Breast epithelium (tissue), 4 donors: ENCODE data around the gene SPATS2. TPM values are rescaled to one million over a fixed set of nuclear protein-coding genes. Genes with fewer than 3 reads are reported as not detected.
A peak's percentile ranks its signal among the peaks of the same experiment; 100 is the strongest.

Experiments used
- DNase-seq, 2 donors: peaks; one replicate each; pipeline ENCODE4 v3.0.0-alpha.2; 2019; ENCODE audit warnings: low spot score in 2 of 2
- H3K27ac ChIP-seq, 2 donors: fragments of 200-600 bp; sonication (generic) in 1 of 2; one replicate each; pipeline ENCODE4 v1.5.1; 2016 to 2019; ENCODE audit warnings: mild to moderate bottlenecking in 1 of 2
- H3K27me3 ChIP-seq, 2 donors: fragments of 200-600 bp; sonication (generic) in 1 of 2; one replicate each; pipeline versions ENCODE4 v1.5.1 to v1.6.0; 2017 to 2019; ENCODE audit warnings: control low read depth in 1 of 2, mild to moderate bottlenecking in 1 of 2
- H3K36me3 ChIP-seq: fragments of 200-600 bp; one replicate; pipeline ENCODE4 v1.5.1; 2019
- H3K4me1 ChIP-seq, 2 donors: fragments of 200-600 bp; sonication (generic); one replicate each; pipeline ENCODE4 v1.5.1; 2016 to 2019; ENCODE audit warnings: control low read depth in 1 of 2
- H3K4me3 ChIP-seq, 3 donors: fragments of 200-600 bp; sonication (generic); 1 replicate in 2 of 3; 2 replicates in 1 of 3; pipeline ENCODE4 v1.5.1; 2016 to 2019; ENCODE audit warnings: mild to moderate bottlenecking in 3 of 3, moderate library complexity in 2 of 3
- H3K9me3 ChIP-seq, 2 donors: fragments of 200-600 bp; sonication (generic) in 1 of 2; one replicate each; pipeline ENCODE4 v1.5.1; 2016 to 2019; ENCODE audit warnings: control low read depth in 1 of 2
- CTCF ChIP-seq, 3 donors: fragments of 450-650 bp; IDR thresholded peaks; one replicate each; pipeline ENCODE4 v1.5.1; 2016 to 2017; ENCODE audit warnings: antibody characterized with exemption in 3 of 3, mild to moderate bottlenecking in 3 of 3, moderate library complexity in 3 of 3
- POLR2A ChIP-seq: fragments of 450-650 bp; IDR thresholded peaks from one replicate; pipeline ENCODE4 v1.6.1; 2016; ENCODE audit warnings: antibody characterized with exemption, mild to moderate bottlenecking, moderate library complexity
- POLR2AphosphoS5 ChIP-seq, 3 donors: sonication (generic); formaldehyde crosslinking; IDR thresholded peaks; one replicate each; pipeline ENCODE4 v1.6.1; 2017; ENCODE audit warnings: antibody characterized with exemption in 3 of 3
- intact Hi-C: fragments of 100-400 bp; cut with DNase I; formaldehyde crosslinking; loops from one replicate; pipeline ENCODE4 v1.15.1; 2023; ENCODE audit warnings: low total_unique reads
- total RNA-seq, 3 donors: library from RNA; depleted of rRNA; stranded (reverse); fragments of >200 nt; gene quantifications; one replicate each; pipeline ENCODE4 v1.1.0, GENCODE V29; 2016

Gene SPATS2
- total RNA-seq, 3 donors from 2014 or later, result 13.8 to 24.0 (median 22.0) TPM

- Histone ChIP-seq H3K4me3 (no peak overlapping the region), H3K9me3 (no peaks in the 10 kb centered on the region), H3K27me3 (peaks cover 0 to 9% of the 10 kb centered on the region in 2 donors), H3K36me3 (no peaks in the 10 kb centered on the region), H3K27ac (no peak overlapping the region), H3K4me1 (peaks cover 2 to 8% of the 10 kb centered on the region in 2 donors)
- no peak for DNase-seq
- TF ChIP-seq CTCF (IDR thresholded peaks at IDR 0.05) (no peak), POLR2A (no peak), POLR2AphosphoS5 (IDR thresholded peaks at IDR 0.05) (no peak)
- intact Hi-C loops, result no loop called here
Measured at GRCh38 chr12:49352351-49352750, 14.9 kb upstream of the SPATS2 start.

- intact Hi-C loops, result no loop called here
- Histone ChIP-seq H3K27me3 (no peaks in the 10 kb centered on the region), H3K4me3 (no peak overlapping the region), H3K36me3 (no peaks in the 10 kb centered on the region), H3K4me1 (no peaks in the 10 kb centered on the region), H3K9me3 (no peaks in the 10 kb centered on the region), H3K27ac (no peak overlapping the region)
- TF ChIP-seq CTCF (IDR thresholded peaks at IDR 0.05) (no peak), POLR2A (no peak), POLR2AphosphoS5 (IDR thresholded peaks at IDR 0.05) (no peak)
- DNase-seq, result no peak
Measured at GRCh38 chr12:49355913-49356312, 11.3 kb upstream of the SPATS2 start.

- no peaks in the 10 kb centered on the region for H3K27me3 ChIP-seq
- H3K9me3 ChIP-seq, result no peaks in the 10 kb centered on the region
- H3K36me3 ChIP-seq, result no peaks in the 10 kb centered on the region
- H3K4me3 ChIP-seq, result no peak overlapping the region
- H3K27ac ChIP-seq, result no peak overlapping the region
- no peak for DNase-seq
- intact Hi-C loops, result no loop called here
- no peaks in the 10 kb centered on the region for H3K4me1 ChIP-seq
- TF ChIP-seq POLR2A, result no peak
- TF ChIP-seq CTCF (IDR thresholded peaks at IDR 0.05), result peak; percentile 21 to 36 (median 27)
- TF ChIP-seq POLR2AphosphoS5 (IDR thresholded peaks at IDR 0.05), result no peak
Measured at GRCh38 chr12:49357103-49357678, 10.1 kb upstream of the SPATS2 start.

DNA sequence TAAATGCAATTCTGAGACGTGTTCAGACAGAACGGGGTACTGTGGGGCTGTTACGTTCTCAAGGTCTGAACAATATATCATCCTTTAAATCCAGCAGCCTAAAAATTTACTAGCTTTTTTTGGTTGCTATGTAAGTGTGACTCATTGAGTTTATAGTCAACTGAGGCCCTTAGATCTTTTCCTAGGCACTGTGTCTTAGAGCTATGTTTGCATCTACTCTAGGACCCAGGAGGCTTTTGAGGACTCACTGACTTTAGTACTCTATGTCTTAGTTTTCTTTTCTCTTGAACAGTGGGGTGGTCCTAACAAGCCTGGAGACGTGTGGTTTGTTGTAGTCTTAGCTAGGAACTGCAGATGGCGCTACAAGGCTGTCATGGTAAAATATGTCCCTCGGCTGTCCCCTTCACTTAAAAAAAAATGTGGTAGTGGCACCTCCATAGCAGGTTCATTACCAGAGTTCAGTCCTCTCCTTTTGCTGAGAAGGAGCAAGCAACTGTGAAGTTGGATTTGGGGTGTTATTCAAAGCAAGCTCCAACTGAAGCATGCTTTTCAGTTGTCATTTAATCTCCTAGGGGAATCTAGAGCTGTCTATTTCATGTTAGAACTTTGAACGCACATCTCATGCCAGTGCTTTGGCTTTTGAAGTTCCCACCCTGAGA is 8.7 kb upstream of the SPATS2 start:
- TF ChIP-seq POLR2A (no peak), CTCF (IDR thresholded peaks at IDR 0.05) (peak; percentile 13 to 73 (median 73))
- no peaks in the 10 kb centered on the region for H3K27me3 ChIP-seq
- intact Hi-C loops, result no loop called here
- H3K9me3 ChIP-seq, result no peaks in the 10 kb centered on the region
- no peak overlapping the region for H3K4me3 ChIP-seq
- H3K27ac ChIP-seq, result no peak overlapping the region
- H3K4me1 ChIP-seq, result no peaks in the 10 kb centered on the region
- H3K36me3 ChIP-seq, result no peaks in the 10 kb centered on the region
- DNase-seq, result no peak

DNA sequence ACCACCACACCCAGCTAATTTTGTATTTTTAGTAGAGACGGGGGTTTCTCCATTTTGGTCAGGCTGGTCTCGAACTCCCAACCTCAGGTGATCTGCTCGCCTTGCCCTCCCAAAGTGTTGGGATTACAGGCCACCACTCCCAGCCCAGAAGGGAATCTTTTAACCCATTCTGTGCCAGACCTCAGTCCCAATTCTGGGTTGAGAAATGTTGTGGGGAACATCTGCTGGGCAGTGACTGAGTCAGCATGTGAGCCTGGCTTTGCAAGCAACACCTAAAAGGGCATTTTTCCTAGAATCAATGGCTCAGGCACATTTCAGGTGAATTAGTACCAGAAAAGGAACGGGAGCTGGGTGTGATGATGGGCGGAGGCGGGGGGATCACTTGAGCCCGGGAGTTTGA is 7.6 kb upstream of the SPATS2 start:
- DNase-seq, result no peak
- TF ChIP-seq POLR2A (no peak), POLR2AphosphoS5 (IDR thresholded peaks at IDR 0.05) (no peak), CTCF (IDR thresholded peaks at IDR 0.05) (no peak)
- Histone ChIP-seq H3K36me3 (no peaks in the 10 kb centered on the region), H3K4me1 (no peaks in the 10 kb centered on the region), H3K27ac (no peak overlapping the region), H3K4me3 (no peak overlapping the region), H3K9me3 (no peaks in the 10 kb centered on the region), H3K27me3 (no peaks in the 10 kb centered on the region)
- intact Hi-C loops, result no loop called here
